HG03139 (cell line): ENCODE measurements around the gene PYGB.

Source experiments
- ATAC-seq: cut with Tn5 transposase; IDR thresholded peaks from one replicate; pipeline ENCODE4 v1.9.1; 2021; ENCODE audit not compliant: unreplicated experiment

PYGB gene

GRCh38 chr20:25247956-25248785 is at the start of gene PYGB:
Gene PYGB, plus strand, starts transcription at chr20:25248085. Its CDS starts 94 bp downstream, at chr20:25248179.
- peak; percentile 50 for ATAC-seq

GRCh38 chr20:25198663-25199383 is 49.1 kb upstream of the PYGB start:
- ATAC-seq = no peak

DNA sequence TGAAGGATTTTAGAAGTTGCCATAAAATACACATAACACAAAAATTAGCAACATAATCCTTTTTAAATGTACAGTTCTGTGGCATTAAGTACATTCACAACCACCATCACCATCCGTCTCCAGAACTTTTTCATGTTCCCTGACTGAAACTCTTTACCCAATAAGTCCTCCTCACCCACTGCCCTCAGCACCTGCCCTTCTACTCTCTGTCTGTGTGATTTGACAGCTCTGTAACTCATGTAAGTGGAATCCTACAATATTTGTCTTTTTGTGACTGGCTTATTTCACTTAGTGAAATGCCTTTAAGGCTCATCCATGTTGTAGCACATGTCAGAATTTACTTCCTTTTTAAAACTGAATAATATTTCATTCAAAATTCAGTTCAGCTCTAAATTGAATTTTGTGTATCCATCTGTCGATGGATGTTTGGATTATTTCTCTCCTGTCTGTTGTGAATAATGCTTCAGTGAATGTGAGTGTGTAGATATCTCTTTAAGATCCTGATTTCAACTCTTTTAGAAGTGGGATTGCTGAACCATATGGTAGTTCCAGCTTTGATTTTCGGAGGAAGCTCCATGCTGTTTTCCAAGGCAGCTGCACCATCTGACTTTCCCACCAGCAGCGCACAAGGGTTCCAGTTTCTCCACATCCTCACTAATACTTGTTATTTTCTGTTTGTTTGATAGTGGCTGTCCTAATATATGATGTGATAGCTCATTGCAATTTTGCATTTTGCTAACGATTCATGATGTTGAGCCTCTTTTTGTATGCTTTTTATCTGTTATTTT is 48.2 kb upstream of the PYGB start:
- ATAC-seq = no peak

DNA sequence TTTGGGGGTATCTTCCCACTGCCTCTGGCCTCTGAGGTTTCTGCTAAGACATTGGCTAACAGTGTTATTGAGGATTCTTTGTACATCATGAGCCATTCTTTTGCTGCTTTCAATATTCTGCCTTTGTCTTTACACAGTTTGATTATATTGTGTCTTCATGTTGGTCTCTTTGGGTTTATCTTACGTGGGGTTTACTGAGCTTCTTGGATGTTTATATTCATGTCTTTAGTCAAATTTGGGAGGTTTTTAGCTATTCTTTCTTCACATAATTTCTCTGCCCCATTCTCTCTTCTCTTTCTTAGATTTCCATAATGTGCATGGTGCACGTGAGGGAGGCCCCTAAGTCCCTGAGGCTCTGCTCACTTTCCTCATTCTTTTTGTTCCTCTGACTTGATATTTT is 44.8 kb upstream of the PYGB start:
- no peak for ATAC-seq

- ATAC-seq = no peak
Measured at GRCh38 chr20:25203871-25204320, 44.0 kb upstream of the PYGB start.

DNA sequence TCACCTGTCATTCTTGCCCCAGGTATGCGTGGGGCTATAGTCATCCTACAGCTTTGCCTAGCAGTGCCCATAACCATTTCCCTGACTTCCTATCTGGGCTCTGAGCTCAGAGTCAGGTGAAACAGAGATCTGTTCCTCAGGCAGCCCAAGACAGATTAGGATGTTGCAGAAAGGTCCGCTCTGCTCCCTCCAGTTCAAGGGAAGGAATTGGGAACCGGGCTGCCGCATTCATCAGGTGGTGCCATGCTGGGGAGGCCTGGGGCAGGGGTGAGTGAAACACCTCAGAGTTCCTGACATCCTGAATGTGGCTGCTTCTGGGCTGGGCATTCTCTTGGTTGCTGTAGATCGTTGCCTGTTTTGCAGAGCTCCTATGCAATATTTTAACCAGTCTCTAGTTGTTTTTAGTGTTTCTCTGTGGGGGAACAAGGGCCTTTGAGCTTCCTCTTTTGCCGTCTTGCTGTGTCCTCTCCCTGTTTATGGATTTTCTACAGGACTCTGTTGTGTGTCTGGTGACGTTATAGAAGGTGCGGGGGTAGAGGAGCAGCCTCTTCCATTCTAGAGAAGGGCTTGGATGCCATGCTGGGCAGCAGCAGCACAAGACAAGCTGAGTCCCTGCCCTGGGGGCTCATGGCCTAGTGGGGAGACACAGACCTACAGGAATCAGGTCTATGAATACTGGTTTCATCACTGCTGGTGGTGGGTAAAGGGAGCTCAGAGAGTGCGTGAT is 43.2 kb upstream of the PYGB start:
- ATAC-seq = no peak

DNA sequence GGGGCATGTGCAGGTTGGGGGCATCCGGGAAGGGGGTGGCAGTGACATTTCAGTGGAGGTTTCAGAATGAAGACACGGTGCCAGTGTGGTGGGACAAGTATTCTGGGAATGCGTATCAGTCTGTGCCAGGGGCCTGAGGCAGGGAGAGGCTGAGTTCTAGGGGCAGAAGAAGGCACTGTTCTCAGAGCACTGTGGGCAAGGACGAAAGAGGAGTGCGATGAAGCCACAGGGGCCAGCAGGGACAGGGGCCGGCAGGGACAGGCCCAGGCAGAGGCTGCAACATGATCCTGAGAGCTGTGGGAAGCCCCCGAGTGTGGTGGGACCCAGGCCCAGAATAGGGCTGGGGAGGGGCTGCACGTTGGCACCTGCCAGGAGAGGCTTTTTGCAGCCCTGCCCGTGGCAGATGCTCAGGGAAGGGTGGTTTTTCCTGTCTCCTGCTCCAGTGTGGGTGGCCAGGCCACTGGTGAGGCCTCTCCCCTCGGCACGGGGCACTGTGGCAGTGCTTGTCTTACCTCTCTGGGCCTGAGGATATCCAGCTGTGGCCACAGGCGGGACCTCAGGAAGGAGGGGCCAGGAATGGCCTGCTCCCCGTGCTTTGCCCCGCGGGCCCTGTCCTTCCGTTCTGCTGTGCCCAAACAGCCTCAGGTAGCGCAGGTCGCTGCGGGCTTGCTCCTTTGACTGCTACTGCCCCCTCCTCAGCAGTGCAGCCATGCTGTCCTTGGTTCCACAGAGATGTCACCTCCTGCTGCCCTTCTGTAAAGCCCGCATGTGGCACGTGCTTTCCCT is 42.4 kb upstream of the PYGB start:
- no peak for ATAC-seq

DNA sequence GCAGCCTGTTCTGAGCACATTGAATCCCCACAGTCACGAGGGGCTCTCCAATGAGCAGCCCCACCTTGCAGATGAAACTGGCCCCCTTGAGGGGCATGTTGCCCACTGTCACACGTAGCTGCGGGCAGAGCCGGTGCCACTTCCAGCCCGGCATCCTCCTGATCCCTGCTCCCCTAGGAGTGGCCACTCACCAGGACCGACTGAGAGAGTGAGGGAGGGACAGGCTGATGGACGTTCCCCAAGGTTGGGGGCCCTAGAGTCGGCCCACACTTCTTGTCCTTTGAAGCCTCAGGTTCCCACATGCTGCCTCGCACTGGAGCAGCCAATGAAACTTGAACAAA is 41.9 kb upstream of the PYGB start:
- ATAC-seq = no peak

DNA sequence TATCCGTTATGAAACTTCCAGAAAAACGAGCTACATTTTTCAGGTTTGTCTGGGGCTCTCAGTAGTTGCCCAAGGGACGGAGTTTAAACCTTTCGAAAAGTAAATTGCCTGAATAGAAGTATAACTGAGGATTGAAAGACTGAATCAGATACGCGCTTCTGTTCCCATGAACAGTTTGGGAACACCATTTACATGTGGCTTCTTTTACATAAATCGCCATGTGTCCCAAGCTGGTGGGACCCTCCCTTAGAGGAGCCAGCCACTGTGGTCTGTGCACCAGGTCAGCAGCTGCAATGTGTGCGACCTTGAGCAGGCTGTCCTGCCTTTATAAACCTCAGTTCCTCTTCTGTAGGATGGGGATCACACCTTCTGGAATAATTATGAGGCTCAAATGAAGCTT is 41.3 kb upstream of the PYGB start:
- ATAC-seq = no peak

- ATAC-seq = no peak
Measured at GRCh38 chr20:25207149-25207959, 40.5 kb upstream of the PYGB start.

DNA sequence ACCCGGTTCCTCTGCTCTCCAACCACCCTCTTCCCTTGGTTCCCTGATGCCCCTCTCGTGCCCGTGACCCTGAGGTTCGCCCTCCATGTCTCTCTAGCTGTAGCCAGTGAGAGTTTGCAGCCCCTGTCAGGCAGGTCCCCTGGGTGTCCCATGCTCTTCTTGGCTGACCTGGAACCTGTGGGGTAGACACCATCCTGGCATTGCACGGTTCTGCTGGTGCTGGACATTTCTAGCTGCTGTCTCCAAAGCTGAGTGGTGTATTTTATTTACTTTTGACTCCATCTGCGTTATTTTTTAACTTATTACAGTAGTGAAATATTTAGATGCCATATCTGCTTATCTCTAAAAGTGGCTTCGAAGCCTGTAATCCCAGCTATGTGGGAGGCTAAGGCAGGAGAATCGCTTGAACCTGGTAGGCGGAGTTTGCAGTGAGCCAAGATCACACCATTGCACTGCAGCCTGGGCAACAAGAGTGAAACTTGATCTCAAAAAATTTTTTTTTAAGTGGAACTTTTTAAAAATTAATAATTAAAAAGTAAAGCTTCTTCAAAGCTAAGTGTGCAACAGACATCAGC is 39.8 kb upstream of the PYGB start:
- no peak for ATAC-seq

DNA sequence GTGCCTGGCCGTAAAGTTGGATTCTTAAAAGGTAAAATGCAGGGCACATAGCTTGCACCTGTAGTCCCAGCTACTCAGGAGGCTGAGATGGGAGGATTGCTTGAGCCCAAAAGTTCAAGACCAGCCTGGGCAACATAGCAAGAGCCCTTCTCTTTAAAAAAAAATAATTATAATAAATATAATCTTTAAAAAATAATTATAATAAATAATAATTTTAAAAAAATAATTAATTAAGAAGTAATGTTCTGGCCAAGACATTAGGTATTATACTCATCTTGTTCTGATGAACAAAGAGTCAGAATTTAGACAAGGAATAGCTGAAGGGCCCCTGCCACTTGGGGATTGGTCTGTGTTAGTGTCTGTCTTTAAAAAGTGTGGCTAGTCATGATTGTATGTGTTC is 38.5 kb upstream of the PYGB start:
- no peak for ATAC-seq

DNA sequence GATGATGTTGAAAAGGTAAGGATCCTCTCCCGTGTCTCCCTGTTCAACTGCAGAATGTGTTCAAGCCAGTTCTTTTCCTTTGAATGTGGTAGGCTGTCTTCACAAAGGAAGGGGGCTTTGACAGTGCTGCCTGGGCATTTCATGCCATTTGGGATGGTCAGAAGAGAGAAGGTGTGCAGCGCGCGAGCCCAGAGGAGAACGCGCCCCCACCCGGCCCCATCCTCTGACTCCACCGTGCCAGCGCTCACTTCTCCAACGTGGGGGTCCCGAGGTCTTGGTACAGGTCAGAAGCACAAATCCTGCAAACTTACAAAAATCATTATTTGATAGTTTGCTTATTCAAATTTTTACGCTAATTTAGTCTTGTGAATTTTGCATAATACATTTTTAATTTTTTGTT is 38.0 kb upstream of the PYGB start:
- ATAC-seq = no peak

- ATAC-seq = no peak
Measured at GRCh38 chr20:25211273-25211672, 36.6 kb upstream of the PYGB start.

DNA sequence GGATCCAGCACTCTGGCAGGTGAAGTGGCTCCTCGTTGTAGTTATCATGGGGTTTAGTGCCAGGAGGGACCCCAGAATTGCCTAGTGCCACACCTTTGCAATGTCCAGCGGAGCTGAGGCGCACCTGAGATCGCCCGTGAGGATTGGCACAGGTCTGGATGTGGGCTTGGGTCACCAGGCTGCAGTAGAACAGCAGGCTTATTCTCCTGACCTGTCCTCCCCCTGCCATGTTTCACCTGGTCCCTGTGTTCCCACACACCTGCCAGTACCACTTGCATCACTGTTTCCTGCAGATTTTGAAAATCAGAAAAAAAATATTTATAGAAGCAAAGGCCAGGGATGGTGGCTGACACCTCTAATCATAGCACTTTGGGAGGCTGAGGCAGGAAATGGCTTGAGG is 35.6 kb upstream of the PYGB start:
- no peak for ATAC-seq

DNA sequence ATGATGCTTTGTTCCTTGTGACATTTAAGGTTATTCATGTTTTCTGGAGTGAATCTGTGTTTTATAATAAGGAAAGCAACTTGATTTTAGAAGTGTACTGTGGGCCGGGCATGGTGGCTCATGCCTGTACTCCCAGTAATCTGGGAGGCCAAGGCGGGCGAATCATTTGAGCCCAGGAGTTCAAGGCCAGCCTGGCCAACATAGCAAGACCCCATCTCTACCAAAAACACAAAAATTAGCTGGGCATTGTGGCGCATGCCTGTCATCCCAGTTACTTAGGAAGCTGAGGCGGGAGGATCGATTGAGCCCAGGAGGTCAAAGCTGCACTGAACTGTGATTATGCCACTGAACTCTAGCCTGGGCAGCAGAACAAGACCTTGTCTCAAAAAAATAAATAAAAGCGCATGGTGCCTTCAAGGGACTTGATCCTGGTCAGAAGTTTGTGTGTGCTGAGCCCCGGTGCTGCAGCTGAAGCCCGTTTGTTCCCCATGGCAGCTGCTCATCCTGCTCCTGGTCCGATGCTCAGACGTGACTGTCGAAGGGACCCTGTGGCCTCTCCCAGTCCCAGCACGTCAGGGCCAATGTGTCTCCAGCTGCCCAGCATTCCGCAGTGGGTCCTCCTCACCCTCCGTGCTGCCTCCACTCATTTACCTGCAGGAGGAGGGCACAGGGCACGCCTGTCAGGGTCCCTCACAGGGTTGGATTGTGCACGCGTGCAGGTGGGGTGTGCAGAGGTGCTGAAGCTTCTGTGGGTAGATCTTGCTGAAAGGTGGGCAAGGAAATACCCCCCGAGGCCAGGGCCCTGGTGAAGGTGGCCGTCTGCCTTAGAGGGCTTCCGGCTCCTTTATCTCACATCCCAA is 34.1 kb upstream of the PYGB start:
- ATAC-seq = no peak

GRCh38 chr20:25214426-25214790 is 33.5 kb upstream of the PYGB start:
- ATAC-seq = no peak

- ATAC-seq = no peak
Measured at GRCh38 chr20:25214819-25215218, 33.1 kb upstream of the PYGB start.
